ENCODE results near the gene GRID1. TPM values are rescaled to one million over a fixed set of nuclear protein-coding genes. Genes with fewer than 3 reads are reported as not detected.

GRID1 gene
- total RNA-seq, 1 experiment from 2014 or later: 0.37 TPM

GRCh38 chr10:86363184-86363832 is 3.3 kb downstream of the GRID1 start (continued):
- TF ChIP-seq USF2 (CRISPR knock-in tag; IDR thresholded peaks at IDR 0.05): peak; percentile 23; the same call in 1 of the 2 replicates
- peak; percentile 78; the same call in 1 of the 2 replicates for TF ChIP-seq SP1 (CRISPR knock-in tag; conservative IDR thresholded peaks at IDR 0.05)

- Mint-ChIP-seq H3K27ac (no peak overlapping the region), H3K9me3 (no peaks in the 10 kb centered on the region), H3K4me3 (peak overlapping the region; percentile 71), H3K27me3 (ENCODE audit: low read depth) (peaks cover 69% of the 10 kb centered on the region), H3K4me1 (peaks cover 18% of the 10 kb centered on the region), H3K36me3 (no peaks in the 10 kb centered on the region)
- ChIA-PET CTCF (interaction anchor here (0.6 to 7.9 kb wide), 20 partner anchors 9 to 1749 kb away, joined by 3 to 98 read pairs (median 4); no protein-coding TSS in a partner anchor), POLR2A (interaction anchor here (0.5 to 0.6 kb wide), 2 partner anchors 129 to 370 kb away, joined by 3 to 7 read pairs; no protein-coding TSS in a partner anchor)
- DNase-seq (ENCODE audit: low spot score) (no peak), ATAC-seq (peak; percentile 42)
- 0 out of 2 replicates have a peak, but pooled peaks have one; percentile 16 for TF ChIP-seq MYBL2 (CRISPR knock-in tag; IDR thresholded peaks at IDR 0.05)
- TF ChIP-seq ZNF416 (CRISPR knock-in tag; IDR thresholded peaks at IDR 0.05): 0 out of 2 replicates have a peak, but pooled peaks have one; percentile 8
- no peak for TF ChIP-seq PREB (CRISPR knock-in tag; IDR thresholded peaks at IDR 0.05; ENCODE audit: borderline replicate concordance)
- TF ChIP-seq NFE2L1 (CRISPR knock-in tag; IDR thresholded peaks at IDR 0.05): 0 out of 2 replicates have a peak, but pooled peaks have one; percentile 12
- no peak for TF ChIP-seq ZNF317 (CRISPR knock-in tag; IDR thresholded peaks at IDR 0.05; ENCODE audit: borderline replicate concordance, low read depth)
Observed at GRCh38 chr10:86362586-86363183, 3.9 kb downstream of the GRID1 start.

GRCh38 chr10:86362129-86362527 is 4.5 kb downstream of the GRID1 start:
- Mint-ChIP-seq H3K9me3 (no peaks in the 10 kb centered on the region), H3K27me3 (ENCODE audit: low read depth) (peaks cover 63% of the 10 kb centered on the region), H3K4me3 (peak overlapping the region; percentile 71; the same call in 1 of the 2 replicates), H3K27ac (no peak overlapping the region), H3K4me1 (peaks cover 18% of the 10 kb centered on the region), H3K36me3 (no peaks in the 10 kb centered on the region)
- ATAC-seq (no peak), DNase-seq (ENCODE audit: low spot score) (no peak)
- POLR2A ChIA-PET: interaction anchor here (0.5 to 1.5 kb wide), 2 partner anchors 27 to 128 kb away, joined by 3 to 5 read pairs; no protein-coding TSS in a partner anchor
- CTCF ChIA-PET: interaction anchor here (0.6 to 7.9 kb wide), 15 partner anchors 10 to 1749 kb away, joined by 3 to 98 read pairs (median 4); no protein-coding TSS in a partner anchor
- no peak for TF ChIP-seq ZNF138 (CRISPR knock-in tag; conservative IDR thresholded peaks at IDR 0.05)
- no peak for TF ChIP-seq JAZF1 (CRISPR knock-in tag; IDR thresholded peaks at IDR 0.05)
- no peak for TF ChIP-seq CBFB (CRISPR knock-in tag; IDR thresholded peaks at IDR 0.05; ENCODE audit: low read depth)
- TF ChIP-seq TCF7 (CRISPR knock-in tag; IDR thresholded peaks at IDR 0.05; ENCODE audit: low read depth): no peak
- TF ChIP-seq FOXP4 (CRISPR knock-in tag; IDR thresholded peaks at IDR 0.05): no peak
- TF ChIP-seq TEAD1 (CRISPR knock-in tag; IDR thresholded peaks at IDR 0.05): no peak
- no peak for TF ChIP-seq NFATC4 (CRISPR knock-in tag; IDR thresholded peaks at IDR 0.05)
- TF ChIP-seq NR2C2 (CRISPR knock-in tag; IDR thresholded peaks at IDR 0.05): no peak
- TF ChIP-seq USF2 (CRISPR knock-in tag; IDR thresholded peaks at IDR 0.05): no peak
- no peak for TF ChIP-seq IRF1 (CRISPR knock-in tag; IDR thresholded peaks at IDR 0.05)
- no peak for TF ChIP-seq FOXJ3 (CRISPR knock-in tag; IDR thresholded peaks at IDR 0.05; ENCODE audit: borderline replicate concordance)
- TF ChIP-seq SMAD3 (CRISPR knock-in tag; IDR thresholded peaks at IDR 0.05; ENCODE audit: borderline replicate concordance): no peak
- TF ChIP-seq IRF2 (CRISPR knock-in tag; IDR thresholded peaks at IDR 0.05; ENCODE audit: borderline replicate concordance, low read depth): no peak
- no peak for TF ChIP-seq STAT6 (CRISPR knock-in tag; conservative IDR thresholded peaks at IDR 0.05; ENCODE audit: low read depth)
- no peak for TF ChIP-seq ZNF121 (CRISPR knock-in tag; IDR thresholded peaks at IDR 0.05)
- no peak for TF ChIP-seq ZSCAN18 (CRISPR knock-in tag; IDR thresholded peaks at IDR 0.05)

Measured in WTC11 (cell line).